Stromal cell of bone marrow (primary cell): ENCODE data around the gene FCGR1A.
"Not testable (repeated sequence)": the region's sequence is repeated elsewhere in the genome, so short reads cannot be mapped to it uniquely, and the experiment has no call there.

Experiments used
- DNase-seq: peaks from one replicate; pipeline ENCODE4 v3.0.0-alpha.2; 2012; ENCODE audit warnings: low read depth

FCGR1A gene

GRCh38 chr1:149777084-149777483 lies 5.4 kb upstream of the FCGR1A start:
- not testable (repeated sequence) for DNase-seq

GRCh38 chr1:149778313-149778712 lies 4.2 kb upstream of the FCGR1A start:
- not testable (repeated sequence) for DNase-seq

GRCh38 chr1:149781413-149781984 lies 995 bp upstream of the FCGR1A start:
- peak; percentile 24 for DNase-seq

GRCh38 chr1:149783289-149783688 lies 795 bp downstream of the FCGR1A start:
- not testable (repeated sequence) for DNase-seq

- DNase-seq, result not testable (repeated sequence)
These were observed 1.4 kb downstream of the FCGR1A start for GRCh38 chr1:149783868-149784267.

- not testable (repeated sequence) for DNase-seq
These were observed 5.4 kb downstream of the FCGR1A start for GRCh38 chr1:149787688-149788451.

GRCh38 chr1:149792502-149792901 lies 10.0 kb downstream of the FCGR1A start:
- DNase-seq, result not testable (repeated sequence)

- peak; percentile 13 for DNase-seq
These were observed 10.5 kb downstream of the FCGR1A start for GRCh38 chr1:149792912-149793515.

GRCh38 chr1:149793885-149794284 lies 11.4 kb downstream of the FCGR1A start:
- DNase-seq, result not testable (repeated sequence)

- DNase-seq, result not testable (repeated sequence)
These were observed 19.1 kb downstream of the FCGR1A start for GRCh38 chr1:149801628-149802027.

- not testable (repeated sequence) for DNase-seq
These were observed 22.1 kb downstream of the FCGR1A start for GRCh38 chr1:149804417-149805080.

- not testable (repeated sequence) for DNase-seq
These were observed 28.4 kb downstream of the FCGR1A start for GRCh38 chr1:149810697-149811405.

GRCh38 chr1:149811514-149811889 lies 29.0 kb downstream of the FCGR1A start:
- DNase-seq, result not testable (repeated sequence)

- peak; percentile 88 for DNase-seq
These were observed 29.7 kb downstream of the FCGR1A start for GRCh38 chr1:149811890-149812829.

- peak; percentile 29 for DNase-seq
These were observed 30.7 kb downstream of the FCGR1A start for GRCh38 chr1:149812893-149813801.

- not testable (repeated sequence) for DNase-seq
These were observed 37.9 kb downstream of the FCGR1A start for GRCh38 chr1:149820387-149820786.

- not testable (repeated sequence) for DNase-seq
These were observed 44.1 kb downstream of the FCGR1A start for GRCh38 chr1:149826555-149826954.

GRCh38 chr1:149831764-149832315 lies 49.3 kb downstream of the FCGR1A start:
- not testable (repeated sequence) for DNase-seq
